Endothelial cell of umbilical vein (primary cell): ENCODE results near the gene MTCL1. TPM values are rescaled to one million over a fixed set of nuclear protein-coding genes. Genes with fewer than 3 reads are reported as not detected.

ENCODE experiments used
- BruUV-seq: library from RNA; stranded (reverse); fragments of 400-500 nt; replicated peaks from 2 replicates; lab custom pipeline; 2021; lab: Mats Ljungman, UMichigan
- CTCF ChIA-PET: fragments of 300-600, 350-600 bp; sonication (Branson Sonifier 250); formaldehyde crosslinking; loops from one replicate; lab custom pipeline; 2021; ENCODE audit warnings: antibody characterized with exemption, inconsistent platforms; lab: Charles Lee
- POLR2A ChIA-PET: fragments of 300-600, 350-600 bp; sonication (Branson Sonifier 250); formaldehyde crosslinking; loops from one replicate; lab custom pipeline; 2021; ENCODE audit warnings: antibody characterized with exemption, inconsistent platforms; lab: Charles Lee
- DNase-seq: peaks from one replicate; pipeline ENCODE4 v3.0.0-alpha.2; 2011; ENCODE audit warnings: low read depth, low spot score
- FAIRE-seq: peaks from 2 replicates; lab custom pipeline; 2011; peaks lifted over from hg19 to GRCh38; lab: Jason Lieb, UNC
- H2AFZ ChIP-seq: 2 replicates; pipeline ENCODE4 v1.6.0; 2012; ENCODE audit warnings: low read depth, low read length, control low read depth, inconsistent platforms
- H3K27ac ChIP-seq: 2 replicates; pipeline ENCODE4 v1.5.1; 2011; ENCODE audit warnings: low read depth, mild to moderate bottlenecking, control low read depth, low read length, moderate library complexity; ENCODE audit not compliant: insufficient read depth
- H3K27me3 ChIP-seq, 2 experiments: 2 replicates each; pipeline versions ENCODE4 v1.6.0 to v1.6.1; 2011; ENCODE audit warnings: low read length in 2 of 2, mixed read lengths in 1 of 2; ENCODE audit not compliant: control insufficient read depth in 2 of 2, insufficient read depth in 2 of 2
- H3K36me3 ChIP-seq, 2 experiments: 2 replicates in 1 of 2; 3 replicates in 1 of 2; pipeline ENCODE4 v1.5.1; 2011; ENCODE audit warnings: low read length in 2 of 2, mild to moderate bottlenecking in 1 of 2, moderate library complexity in 1 of 2; ENCODE audit not compliant: control insufficient read depth in 2 of 2, insufficient read depth in 2 of 2; ENCODE audit errors: extremely low read depth in 1 of 2
- H3K4me1 ChIP-seq: 3 replicates; pipeline ENCODE4 v1.5.1; 2011; ENCODE audit warnings: mild to moderate bottlenecking, low read length; ENCODE audit not compliant: control insufficient read depth, insufficient read depth; ENCODE audit errors: extremely low read depth
- H3K4me2 ChIP-seq: 2 replicates; pipeline ENCODE4 v1.6.1; 2011; ENCODE audit warnings: low read length, control low read depth, mixed read lengths; ENCODE audit not compliant: insufficient read depth
- H3K4me3 ChIP-seq, 3 experiments: fragments of 200-600 bp in 1 of 3; sonication (generic), shearing (Covaris generic) in 1 of 3; replicated peaks in 1 of 3; 2 replicates each; pipeline ENCODE4 v1.5.1; 2011 to 2016; ENCODE audit warnings: control low read depth in 3 of 3, low read length in 3 of 3, mild to moderate bottlenecking in 2 of 3, inconsistent platforms in 1 of 3, low read depth in 1 of 3, moderate library complexity in 1 of 3; ENCODE audit not compliant: insufficient read depth in 1 of 3
- H3K79me2 ChIP-seq: 2 replicates; pipeline ENCODE4 v1.6.0; 2012; ENCODE audit warnings: low read length, inconsistent platforms; ENCODE audit not compliant: control insufficient read depth, insufficient read depth
- H3K9ac ChIP-seq: replicated peaks from 2 replicates; pipeline ENCODE3; 2011; ENCODE audit warnings: low read length, control low read depth; ENCODE audit not compliant: insufficient read depth; ENCODE audit errors: extremely low read depth
- H3K9me1 ChIP-seq: replicated peaks from 3 replicates; pipeline ENCODE4 v1.6.0; 2011; ENCODE audit warnings: mild to moderate bottlenecking, low read length; ENCODE audit not compliant: control insufficient read depth, insufficient read depth; ENCODE audit errors: extremely low read depth
- H3K9me3 ChIP-seq: replicated peaks from 2 replicates; pipeline ENCODE4 v1.5.1; 2012; ENCODE audit warnings: low read length, inconsistent platforms; ENCODE audit not compliant: control insufficient read depth, insufficient read depth
- H4K20me1 ChIP-seq: replicated peaks from 2 replicates; pipeline ENCODE3; 2011; ENCODE audit warnings: mild to moderate bottlenecking, low read length; ENCODE audit not compliant: control insufficient read depth, insufficient read depth; ENCODE audit errors: extremely low read depth
- EZH2 ChIP-seq: IDR thresholded peaks from 2 replicates; pipeline ENCODE4 v1.6.1; 2012; ENCODE audit warnings: borderline replicate concordance, low read depth, mild to moderate bottlenecking, moderate library complexity, low read length, inconsistent platforms; ENCODE audit not compliant: severe bottlenecking
- FOS ChIP-seq: IDR thresholded peaks from 2 replicates; pipeline ENCODE4 v1.6.1; 2011; ENCODE audit warnings: mild to moderate bottlenecking, low read length, moderate library complexity, borderline replicate concordance; ENCODE audit not compliant: insufficient read depth
- GATA2 ChIP-seq: IDR thresholded peaks from 2 replicates; pipeline ENCODE4 v1.7.0; 2011; ENCODE audit warnings: low read depth, mild to moderate bottlenecking, moderate library complexity, mixed read lengths, low read length; ENCODE audit not compliant: insufficient read length, insufficient read depth
- JUN ChIP-seq: IDR thresholded peaks from 2 replicates; pipeline ENCODE4 v1.6.1; 2011; ENCODE audit warnings: borderline replicate concordance, low read depth; ENCODE audit not compliant: insufficient read length, insufficient read depth
- MYC ChIP-seq: IDR thresholded peaks from one replicate; pipeline ENCODE4 v1.6.1; 2011; ENCODE audit warnings: mild to moderate bottlenecking, low read depth, low read length
- POLR2A ChIP-seq: IDR thresholded peaks from 2 replicates; pipeline ENCODE4 v1.6.1; 2012; ENCODE audit warnings: low read depth, mild to moderate bottlenecking, control low read depth, low read length
- POLR2AphosphoS5 ChIP-seq: IDR thresholded peaks from 2 replicates; pipeline ENCODE4 v1.6.1; 2012; ENCODE audit warnings: low read depth, mild to moderate bottlenecking, control low read depth, low read length, moderate library complexity; ENCODE audit not compliant: insufficient read depth
- dilution Hi-C: fragments of 300-500 bp; cut with MboI; formaldehyde crosslinking; loops from one replicate; pipeline ENCODE4 v1.15.0; 2019; ENCODE audit warnings: low sequenced_read_pairs; ENCODE audit not compliant: extremely low pct_ligation_motif_present
- intact Hi-C: fragments of 100-400 bp; cut with micrococcal nuclease; formaldehyde crosslinking; loops from one replicate; pipeline ENCODE4 v1.10.0; 2022
- polyA plus RNA-seq, 4 experiments: library from polyadenylated mRNA; depleted of rRNA in 3 of 4; stranded (reverse) in 3 of 4; unstranded in 1 of 4; fragments of >200 nt; gene quantifications; 2 replicates each; pipeline versions ENCODE4 v1.2.1 to v1.2.3, GENCODE V29; 2011 to 2012; ENCODE audit warnings: missing spikeins in 1 of 4
- total RNA-seq: library from RNA; stranded (reverse); gene quantifications from 2 replicates; pipeline ENCODE4 v1.2.3, GENCODE V29; 2021
- TF ChIP-seq, protein P1 (sequence below): IDR thresholded peaks from 2 replicates; pipeline ENCODE4 v1.6.1; 2011; ENCODE audit not compliant: insufficient read depth, insufficient read length

The MTCL1 gene
- total and polyA plus RNA-seq, 2 donors (not counting 3 experiments of a cell fraction or from before 2014, with no cell fraction given): 11.9 to 75.7 TPM

GRCh38 chr18:8797206-8797605 lies 91.8 kb downstream of the MTCL1 start:
- peak overlapping the region; percentile 44 for H3K9ac ChIP-seq
- peak overlapping the region; percentile 31 for H3K4me2 ChIP-seq
- H2AFZ ChIP-seq: no peak overlapping the region
- ChIA-PET POLR2A (no interaction called here), CTCF (interaction anchor here (0.8 to 1.9 kb wide), 6 partner anchors 21 to 191 kb away, joined by 4 to 11 read pairs (median 5); partner anchors contain the start of gene MTCL1)
- peak overlapping the region; percentile 89 for H3K27ac ChIP-seq
- H3K9me3 ChIP-seq: no peaks in the 10 kb centered on the region
- peaks cover 0 to 2% of the 10 kb centered on the region in 2 experiments for H3K36me3 ChIP-seq
- H3K4me3 ChIP-seq: no peak overlapping the region
- TF ChIP-seq POLR2AphosphoS5: peak; percentile 45
- no peak for TF ChIP-seq POLR2A
- peak; percentile 73 for TF ChIP-seq FOS
- TF ChIP-seq GATA2: peak; percentile 49
- TF ChIP-seq MYC: no peak
- TF ChIP-seq, protein P1, sequence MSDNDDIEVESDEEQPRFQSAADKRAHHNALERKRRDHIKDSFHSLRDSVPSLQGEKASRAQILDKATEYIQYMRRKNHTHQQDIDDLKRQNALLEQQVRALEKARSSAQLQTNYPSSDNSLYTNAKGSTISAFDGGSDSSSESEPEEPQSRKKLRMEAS: no peak
- peak; percentile 31 for TF ChIP-seq JUN
- no peak for TF ChIP-seq EZH2
- intact Hi-C loops (loop anchor here (1.0 to 5.0 kb wide), 2 partner anchors 50 to 90 kb away; no protein-coding TSS in a partner anchor), dilution Hi-C loops (no loop called here)
- no peaks in the 10 kb centered on the region for H3K9me1 ChIP-seq
- H4K20me1 ChIP-seq: no peaks in the 10 kb centered on the region
- H3K27me3 ChIP-seq: no peaks in the 10 kb centered on the region
- no TSS peak for BruUV-seq
- H3K79me2 ChIP-seq: peaks cover 6% of the 10 kb centered on the region
- FAIRE-seq: peak; percentile 90
- peak; percentile 56 for DNase-seq
- peaks cover 65% of the 10 kb centered on the region for H3K4me1 ChIP-seq
